Sigmoid colon (tissue), 4 donors: Measurements from ENCODE around the gene KSR1.

Experiments used
- EP300 ChIP-seq, 4 donors: sonication (generic); formaldehyde crosslinking; IDR thresholded peaks; one replicate each; pipeline ENCODE4 v1.6.1; 2017; ENCODE audit warnings: antibody characterized with exemption in 4 of 4
- POLR2A ChIP-seq, 2 donors: fragments of 450-650 bp; IDR thresholded peaks; one replicate each; pipeline ENCODE4 v1.6.1; 2016; ENCODE audit warnings: antibody characterized with exemption in 2 of 2, mild to moderate bottlenecking in 2 of 2, moderate library complexity in 2 of 2
- POLR2AphosphoS5 ChIP-seq, 4 donors: sonication (generic); formaldehyde crosslinking; IDR thresholded peaks; one replicate each; pipeline ENCODE4 v1.6.1; 2017; ENCODE audit warnings: antibody characterized with exemption in 4 of 4
- TF ChIP-seq, protein P1 (sequence below), 4 experiments: fragments of 450-650 bp in 3 of 4; fragments of 200-600 bp in 1 of 4; IDR thresholded peaks; one replicate each; pipeline ENCODE4 v1.5.1; 2016 to 2019; ENCODE audit warnings: antibody characterized with exemption in 4 of 4, mild to moderate bottlenecking in 3 of 4, moderate library complexity in 2 of 4

- TF ChIP-seq, protein P1, sequence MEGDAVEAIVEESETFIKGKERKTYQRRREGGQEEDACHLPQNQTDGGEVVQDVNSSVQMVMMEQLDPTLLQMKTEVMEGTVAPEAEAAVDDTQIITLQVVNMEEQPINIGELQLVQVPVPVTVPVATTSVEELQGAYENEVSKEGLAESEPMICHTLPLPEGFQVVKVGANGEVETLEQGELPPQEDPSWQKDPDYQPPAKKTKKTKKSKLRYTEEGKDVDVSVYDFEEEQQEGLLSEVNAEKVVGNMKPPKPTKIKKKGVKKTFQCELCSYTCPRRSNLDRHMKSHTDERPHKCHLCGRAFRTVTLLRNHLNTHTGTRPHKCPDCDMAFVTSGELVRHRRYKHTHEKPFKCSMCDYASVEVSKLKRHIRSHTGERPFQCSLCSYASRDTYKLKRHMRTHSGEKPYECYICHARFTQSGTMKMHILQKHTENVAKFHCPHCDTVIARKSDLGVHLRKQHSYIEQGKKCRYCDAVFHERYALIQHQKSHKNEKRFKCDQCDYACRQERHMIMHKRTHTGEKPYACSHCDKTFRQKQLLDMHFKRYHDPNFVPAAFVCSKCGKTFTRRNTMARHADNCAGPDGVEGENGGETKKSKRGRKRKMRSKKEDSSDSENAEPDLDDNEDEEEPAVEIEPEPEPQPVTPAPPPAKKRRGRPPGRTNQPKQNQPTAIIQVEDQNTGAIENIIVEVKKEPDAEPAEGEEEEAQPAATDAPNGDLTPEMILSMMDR (IDR thresholded peaks at IDR 0.05) = no peak
- TF ChIP-seq POLR2A (IDR thresholded peaks at IDR 0.05) = no peak
- no peak for TF ChIP-seq POLR2AphosphoS5 (IDR thresholded peaks at IDR 0.05)
- TF ChIP-seq EP300 (IDR thresholded peaks at IDR 0.05) = no peak
These were observed 25.8 kb upstream of the KSR1 start for GRCh38 chr17:27430383-27430840.
